NCI-H345 treated with DMSO at 0.1 percent for 48 hours (cell line): ENCODE results near the gene CASK.
"Not testable (repeated sequence)": the region's sequence is repeated elsewhere in the genome, so short reads cannot be mapped to it uniquely, and the experiment has no call there.

Experiments used
- DNase-seq: peaks from one replicate; lab custom pipeline; 2025; ENCODE audit not compliant: unreplicated experiment; lab: John Stamatoyannopoulos, UW

CASK gene

GRCh38 chrX:41734530-41734929 lies 188.8 kb downstream of the CASK start:
- DNase-seq = no peak

GRCh38 chrX:41733939-41734338 lies 189.4 kb downstream of the CASK start:
- no peak for DNase-seq

- DNase-seq = no peak
These were observed 191.1 kb downstream of the CASK start for GRCh38 chrX:41732260-41732659.

- DNase-seq = no peak
These were observed 193.3 kb downstream of the CASK start for GRCh38 chrX:41730081-41730480.

- DNase-seq = no peak
These were observed 195.2 kb downstream of the CASK start for GRCh38 chrX:41728125-41728524.

GRCh38 chrX:41723826-41724225 lies 199.5 kb downstream of the CASK start, which contains the start of gene GPR82:
Gene GPR82, plus strand, starts transcription at chrX:41724181. Its CDS starts 2,846 bp downstream, at chrX:41727027.
- no peak for DNase-seq

- DNase-seq = no peak
These were observed 200.3 kb downstream of the CASK start for GRCh38 chrX:41722816-41723618.

GRCh38 chrX:41722214-41722613 lies 201.1 kb downstream of the CASK start:
- no peak for DNase-seq

GRCh38 chrX:41721590-41721989 lies 201.8 kb downstream of the CASK start:
- DNase-seq = no peak

GRCh38 chrX:41720125-41720779 lies 203.1 kb downstream of the CASK start:
- DNase-seq = no peak

GRCh38 chrX:41719610-41720009 lies 203.7 kb downstream of the CASK start:
- DNase-seq = not testable (repeated sequence)

- DNase-seq = no peak
These were observed 204.7 kb downstream of the CASK start for GRCh38 chrX:41718481-41719235.

- DNase-seq = no peak
These were observed 206.4 kb downstream of the CASK start for GRCh38 chrX:41716767-41717473.

GRCh38 chrX:41716222-41716621 lies 207.1 kb downstream of the CASK start:
- DNase-seq = no peak

- no peak for DNase-seq
These were observed 212.2 kb downstream of the CASK start for GRCh38 chrX:41711021-41711667.

GRCh38 chrX:41708486-41708885 lies 214.9 kb downstream of the CASK start:
- DNase-seq = no peak

- no peak for DNase-seq
These were observed 216.1 kb downstream of the CASK start for GRCh38 chrX:41707218-41707617.

GRCh38 chrX:41705680-41706374 lies 217.5 kb downstream of the CASK start:
- DNase-seq = no peak

- no peak for DNase-seq
These were observed 218.3 kb downstream of the CASK start for GRCh38 chrX:41705042-41705441.

GRCh38 chrX:41703574-41704029 lies 219.8 kb downstream of the CASK start:
- DNase-seq = no peak
